Endothelial cell of umbilical vein (primary cell): ENCODE measurements around the gene CAPN12. TPM values are rescaled to one million over a fixed set of nuclear protein-coding genes. Genes with fewer than 3 reads are reported as not detected.

ENCODE experiments used
- Bru-seq: library from RNA; stranded (reverse); fragments of 400-500 nt; gene quantifications from one replicate; lab custom pipeline; 2021; lab: Mats Ljungman, UMichigan
- BruChase-seq, 2 experiments: library from RNA; stranded (reverse); fragments of 400-500 nt; gene quantifications; one replicate each; lab custom pipeline; 2021; lab: Mats Ljungman, UMichigan
- BruUV-seq: library from RNA; stranded (reverse); fragments of 400-500 nt; replicated peaks from 2 replicates; lab custom pipeline; 2021; lab: Mats Ljungman, UMichigan
- CTCF ChIA-PET: fragments of 300-600, 350-600 bp; sonication (Branson Sonifier 250); formaldehyde crosslinking; loops from one replicate; lab custom pipeline; 2021; ENCODE audit warnings: antibody characterized with exemption, inconsistent platforms; lab: Charles Lee
- POLR2A ChIA-PET: fragments of 300-600, 350-600 bp; sonication (Branson Sonifier 250); formaldehyde crosslinking; loops from one replicate; lab custom pipeline; 2021; ENCODE audit warnings: antibody characterized with exemption, inconsistent platforms; lab: Charles Lee
- DNase-seq: peaks from one replicate; pipeline ENCODE4 v3.0.0-alpha.2; 2011; ENCODE audit warnings: low read depth, low spot score
- FAIRE-seq: peaks from 2 replicates; lab custom pipeline; 2011; peaks lifted over from hg19 to GRCh38; lab: Jason Lieb, UNC
- H2AFZ ChIP-seq: 2 replicates; pipeline ENCODE4 v1.6.0; 2012; ENCODE audit warnings: low read depth, low read length, control low read depth, inconsistent platforms
- H3K27ac ChIP-seq: 2 replicates; pipeline ENCODE4 v1.5.1; 2011; ENCODE audit warnings: low read depth, mild to moderate bottlenecking, control low read depth, low read length, moderate library complexity; ENCODE audit not compliant: insufficient read depth
- H3K27me3 ChIP-seq, 2 experiments: 2 replicates each; pipeline versions ENCODE4 v1.6.0 to v1.6.1; 2011; ENCODE audit warnings: low read length in 2 of 2, mixed read lengths in 1 of 2; ENCODE audit not compliant: control insufficient read depth in 2 of 2, insufficient read depth in 2 of 2
- H3K36me3 ChIP-seq, 2 experiments: 2 replicates in 1 of 2; 3 replicates in 1 of 2; pipeline ENCODE4 v1.5.1; 2011; ENCODE audit warnings: low read length in 2 of 2, mild to moderate bottlenecking in 1 of 2, moderate library complexity in 1 of 2; ENCODE audit not compliant: control insufficient read depth in 2 of 2, insufficient read depth in 2 of 2; ENCODE audit errors: extremely low read depth in 1 of 2
- H3K4me1 ChIP-seq: 3 replicates; pipeline ENCODE4 v1.5.1; 2011; ENCODE audit warnings: mild to moderate bottlenecking, low read length; ENCODE audit not compliant: control insufficient read depth, insufficient read depth; ENCODE audit errors: extremely low read depth
- H3K4me2 ChIP-seq: 2 replicates; pipeline ENCODE4 v1.6.1; 2011; ENCODE audit warnings: low read length, control low read depth, mixed read lengths; ENCODE audit not compliant: insufficient read depth
- H3K4me3 ChIP-seq, 3 experiments: fragments of 200-600 bp in 1 of 3; sonication (generic), shearing (Covaris generic) in 1 of 3; replicated peaks in 1 of 3; 2 replicates each; pipeline ENCODE4 v1.5.1; 2011 to 2016; ENCODE audit warnings: control low read depth in 3 of 3, low read length in 3 of 3, mild to moderate bottlenecking in 2 of 3, inconsistent platforms in 1 of 3, low read depth in 1 of 3, moderate library complexity in 1 of 3; ENCODE audit not compliant: insufficient read depth in 1 of 3
- H3K79me2 ChIP-seq: 2 replicates; pipeline ENCODE4 v1.6.0; 2012; ENCODE audit warnings: low read length, inconsistent platforms; ENCODE audit not compliant: control insufficient read depth, insufficient read depth
- H3K9ac ChIP-seq: replicated peaks from 2 replicates; pipeline ENCODE3; 2011; ENCODE audit warnings: low read length, control low read depth; ENCODE audit not compliant: insufficient read depth; ENCODE audit errors: extremely low read depth
- H3K9me1 ChIP-seq: replicated peaks from 3 replicates; pipeline ENCODE4 v1.6.0; 2011; ENCODE audit warnings: mild to moderate bottlenecking, low read length; ENCODE audit not compliant: control insufficient read depth, insufficient read depth; ENCODE audit errors: extremely low read depth
- H3K9me3 ChIP-seq: replicated peaks from 2 replicates; pipeline ENCODE4 v1.5.1; 2012; ENCODE audit warnings: low read length, inconsistent platforms; ENCODE audit not compliant: control insufficient read depth, insufficient read depth
- H4K20me1 ChIP-seq: replicated peaks from 2 replicates; pipeline ENCODE3; 2011; ENCODE audit warnings: mild to moderate bottlenecking, low read length; ENCODE audit not compliant: control insufficient read depth, insufficient read depth; ENCODE audit errors: extremely low read depth
- CTCF ChIP-seq, 2 donors: IDR thresholded peaks; 1 replicate in 1 of 2; 2 replicates in 1 of 2; pipeline ENCODE4 v1.5.1; 2011; ENCODE audit warnings: low read length in 2 of 2, mild to moderate bottlenecking in 2 of 2, moderate library complexity in 2 of 2, control low read depth in 1 of 2, inconsistent platforms in 1 of 2, low read depth in 1 of 2; ENCODE audit not compliant: insufficient read depth in 1 of 2; ENCODE audit errors: extremely low read depth in 1 of 2
- EZH2 ChIP-seq: IDR thresholded peaks from 2 replicates; pipeline ENCODE4 v1.6.1; 2012; ENCODE audit warnings: borderline replicate concordance, low read depth, mild to moderate bottlenecking, moderate library complexity, low read length, inconsistent platforms; ENCODE audit not compliant: severe bottlenecking
- FOS ChIP-seq: IDR thresholded peaks from 2 replicates; pipeline ENCODE4 v1.6.1; 2011; ENCODE audit warnings: mild to moderate bottlenecking, low read length, moderate library complexity, borderline replicate concordance; ENCODE audit not compliant: insufficient read depth
- GATA2 ChIP-seq: IDR thresholded peaks from 2 replicates; pipeline ENCODE4 v1.7.0; 2011; ENCODE audit warnings: low read depth, mild to moderate bottlenecking, moderate library complexity, mixed read lengths, low read length; ENCODE audit not compliant: insufficient read length, insufficient read depth
- JUN ChIP-seq: IDR thresholded peaks from 2 replicates; pipeline ENCODE4 v1.6.1; 2011; ENCODE audit warnings: borderline replicate concordance, low read depth; ENCODE audit not compliant: insufficient read length, insufficient read depth
- MAX ChIP-seq: IDR thresholded peaks from 2 replicates; pipeline ENCODE4 v1.6.1; 2011; ENCODE audit not compliant: insufficient read depth, insufficient read length
- MYC ChIP-seq: IDR thresholded peaks from one replicate; pipeline ENCODE4 v1.6.1; 2011; ENCODE audit warnings: mild to moderate bottlenecking, low read depth, low read length
- POLR2A ChIP-seq: IDR thresholded peaks from 2 replicates; pipeline ENCODE4 v1.6.1; 2012; ENCODE audit warnings: low read depth, mild to moderate bottlenecking, control low read depth, low read length
- POLR2AphosphoS5 ChIP-seq: IDR thresholded peaks from 2 replicates; pipeline ENCODE4 v1.6.1; 2012; ENCODE audit warnings: low read depth, mild to moderate bottlenecking, control low read depth, low read length, moderate library complexity; ENCODE audit not compliant: insufficient read depth
- dilution Hi-C: fragments of 300-500 bp; cut with MboI; formaldehyde crosslinking; loops from one replicate; pipeline ENCODE4 v1.15.0; 2019; ENCODE audit warnings: low sequenced_read_pairs; ENCODE audit not compliant: extremely low pct_ligation_motif_present
- intact Hi-C: fragments of 100-400 bp; cut with micrococcal nuclease; formaldehyde crosslinking; loops from one replicate; pipeline ENCODE4 v1.10.0; 2022
- long read RNA-seq: library from polyadenylated mRNA; stranded (forward); transcript quantifications from one replicate; pipeline ENCODE4 v2.0.0, GENCODE V29; 2021
- polyA minus RNA-seq, 3 experiments: library from RNA; depleted of rRNA, polyadenylated mRNA; stranded (reverse); fragments of >200 nt; gene quantifications; 1 replicate in 1 of 3; 2 replicates in 2 of 3; pipeline ENCODE4 v1.2.3, GENCODE V29; 2011
- polyA plus RNA-seq, 4 experiments: library from polyadenylated mRNA; depleted of rRNA in 3 of 4; stranded (reverse) in 3 of 4; unstranded in 1 of 4; fragments of >200 nt; gene quantifications; 2 replicates each; pipeline versions ENCODE4 v1.2.1 to v1.2.3, GENCODE V29; 2011 to 2012; ENCODE audit warnings: missing spikeins in 1 of 4
- total RNA-seq: library from RNA; stranded (reverse); gene quantifications from 2 replicates; pipeline ENCODE4 v1.2.3, GENCODE V29; 2021

CAPN12 gene
- total RNA-seq, result not detected in 2 replicates
- 0.35 and 0.45 TPM in 2 replicates for polyA plus RNA-seq
- 0.18 and 0.23 TPM in 2 replicates for polyA plus RNA-seq (2011; cell fraction: cytosol; rRNA removed)
- 1.5 and 5.0 TPM in 2 replicates for polyA plus RNA-seq (2011; cell fraction: nucleus; rRNA removed)
- 0.11 and 0.65 TPM in 2 replicates for polyA plus RNA-seq (2012)
- polyA minus RNA-seq, result 0.19 and 0.32 TPM in 2 replicates
- polyA minus RNA-seq (2011; cell fraction: cytosol; rRNA and poly(A)+ RNA removed), result not detected
- polyA minus RNA-seq (2011; cell fraction: nucleus; rRNA and poly(A)+ RNA removed), result not detected in 2 replicates
- Bru-seq, nascent RNA, result percentile 6 among the genes with signal in this experiment
- BruChase-seq, experiment 1, labeled RNA remaining after a 6-hour chase, result percentile 7 among the genes with signal in this experiment
- BruChase-seq, experiment 2, labeled RNA remaining after a 2-hour chase, result not detected
- long read RNA-seq, partial matches to known transcripts, result 0 of 6 reads
- long read RNA-seq, other reads (novel, unspliced or antisense), result 6 of 6 reads

- FAIRE-seq, result no peak
- H2AFZ ChIP-seq, result no peak within 1 kb of the TSS
- CTCF ChIA-PET, result interaction anchor here (1.6 kb wide), 1 partner anchor 110 kb away, joined by 4 read pairs; no protein-coding TSS in a partner anchor
- no peaks in the 10 kb centered on the region for H3K4me1 ChIP-seq
- no TSS peak for BruUV-seq
- no peak within 1 kb of the TSS for H3K9ac ChIP-seq
- DNase-seq, result no peak
- H3K4me2 ChIP-seq, result no peak within 1 kb of the TSS
- TF ChIP-seq CTCF (IDR thresholded peaks at IDR 0.05; ENCODE audit: extremely low read depth in 1 of 2, insufficient read depth in 1 of 2, low read depth in 1 of 2, low read length in 2 of 2), result no peak
- no peak for TF ChIP-seq FOS
- TF ChIP-seq POLR2AphosphoS5, result no peak
- no peak for TF ChIP-seq EZH2
- TF ChIP-seq GATA2, result no peak
- TF ChIP-seq MYC, result no peak
- no peak for TF ChIP-seq JUN
- TF ChIP-seq POLR2A, result no peak
- TF ChIP-seq MAX, result no peak
- no peaks in the 10 kb centered on the region for H3K27me3 ChIP-seq
- intact Hi-C loops, result no loop called here
- H4K20me1 ChIP-seq, result no peaks in the 10 kb centered on the region
- H3K36me3 ChIP-seq, result no peaks in the 10 kb centered on the region
- H3K9me3 ChIP-seq, result no peaks in the 10 kb centered on the region
- POLR2A ChIA-PET, result no interaction called here
- no peaks in the 10 kb centered on the region for H3K79me2 ChIP-seq
- no peaks in the 10 kb centered on the region for H3K9me1 ChIP-seq
- dilution Hi-C loops, result no loop called here
- no peak within 1 kb of the TSS for H3K27ac ChIP-seq
- no peak within 1 kb of the TSS for H3K4me3 ChIP-seq
Observed at GRCh38 chr19:38744298-38744681, at the start of gene CAPN12. TSS of gene CAPN12 (minus strand) at chr19:38744474. CDS start at chr19:38744165, 309 bp downstream.
